ENCODE results near the gene HAUS8.

Gene HAUS8

DNA sequence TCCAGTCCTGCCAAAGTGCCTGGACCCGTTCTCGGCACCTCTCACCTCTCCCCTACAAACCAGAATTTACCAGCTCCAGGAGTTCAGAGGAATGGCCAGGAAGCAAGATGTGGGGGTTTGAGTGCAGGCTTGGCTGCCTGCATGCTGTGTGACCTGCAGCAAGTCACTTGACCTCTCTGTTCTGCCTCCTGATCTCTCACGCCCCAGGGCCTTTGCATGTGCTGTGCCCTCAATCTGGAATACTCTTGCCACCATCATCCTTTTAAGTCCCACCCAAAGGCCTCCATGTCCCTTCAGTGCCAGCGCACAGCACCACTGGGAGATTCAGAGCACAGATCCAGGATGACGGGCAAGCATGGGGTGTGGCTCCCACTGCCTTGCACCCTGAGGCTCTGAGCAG is 43.7 kb upstream of the HAUS8 start:
- no peak overlapping the region for H3K4me3 ChIP-seq (ENCODE audit: low read depth, low read length)
- no peak overlapping the region for H3K27ac ChIP-seq
- no peaks in the 10 kb centered on the region for H3K36me3 ChIP-seq (ENCODE audit: control insufficient read depth, insufficient read depth, low read length)
- no peak overlapping the region for H3K4me2 ChIP-seq (ENCODE audit: low read length)
- no peaks in the 10 kb centered on the region for H3K4me1 ChIP-seq
- TF ChIP-seq, protein P1, sequence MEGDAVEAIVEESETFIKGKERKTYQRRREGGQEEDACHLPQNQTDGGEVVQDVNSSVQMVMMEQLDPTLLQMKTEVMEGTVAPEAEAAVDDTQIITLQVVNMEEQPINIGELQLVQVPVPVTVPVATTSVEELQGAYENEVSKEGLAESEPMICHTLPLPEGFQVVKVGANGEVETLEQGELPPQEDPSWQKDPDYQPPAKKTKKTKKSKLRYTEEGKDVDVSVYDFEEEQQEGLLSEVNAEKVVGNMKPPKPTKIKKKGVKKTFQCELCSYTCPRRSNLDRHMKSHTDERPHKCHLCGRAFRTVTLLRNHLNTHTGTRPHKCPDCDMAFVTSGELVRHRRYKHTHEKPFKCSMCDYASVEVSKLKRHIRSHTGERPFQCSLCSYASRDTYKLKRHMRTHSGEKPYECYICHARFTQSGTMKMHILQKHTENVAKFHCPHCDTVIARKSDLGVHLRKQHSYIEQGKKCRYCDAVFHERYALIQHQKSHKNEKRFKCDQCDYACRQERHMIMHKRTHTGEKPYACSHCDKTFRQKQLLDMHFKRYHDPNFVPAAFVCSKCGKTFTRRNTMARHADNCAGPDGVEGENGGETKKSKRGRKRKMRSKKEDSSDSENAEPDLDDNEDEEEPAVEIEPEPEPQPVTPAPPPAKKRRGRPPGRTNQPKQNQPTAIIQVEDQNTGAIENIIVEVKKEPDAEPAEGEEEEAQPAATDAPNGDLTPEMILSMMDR (IDR thresholded peaks at IDR 0.05): no peak
- no peak overlapping the region for H3K9ac ChIP-seq
- H3K9me3 ChIP-seq (ENCODE audit: control insufficient read depth, low read length): no peaks in the 10 kb centered on the region
- no peaks in the 10 kb centered on the region for H3K27me3 ChIP-seq (ENCODE audit: control insufficient read depth, insufficient read depth, low read length)
- no peak overlapping the region for H2AFZ ChIP-seq
- H3K79me2 ChIP-seq: peaks cover 4% of the 10 kb centered on the region

DNA sequence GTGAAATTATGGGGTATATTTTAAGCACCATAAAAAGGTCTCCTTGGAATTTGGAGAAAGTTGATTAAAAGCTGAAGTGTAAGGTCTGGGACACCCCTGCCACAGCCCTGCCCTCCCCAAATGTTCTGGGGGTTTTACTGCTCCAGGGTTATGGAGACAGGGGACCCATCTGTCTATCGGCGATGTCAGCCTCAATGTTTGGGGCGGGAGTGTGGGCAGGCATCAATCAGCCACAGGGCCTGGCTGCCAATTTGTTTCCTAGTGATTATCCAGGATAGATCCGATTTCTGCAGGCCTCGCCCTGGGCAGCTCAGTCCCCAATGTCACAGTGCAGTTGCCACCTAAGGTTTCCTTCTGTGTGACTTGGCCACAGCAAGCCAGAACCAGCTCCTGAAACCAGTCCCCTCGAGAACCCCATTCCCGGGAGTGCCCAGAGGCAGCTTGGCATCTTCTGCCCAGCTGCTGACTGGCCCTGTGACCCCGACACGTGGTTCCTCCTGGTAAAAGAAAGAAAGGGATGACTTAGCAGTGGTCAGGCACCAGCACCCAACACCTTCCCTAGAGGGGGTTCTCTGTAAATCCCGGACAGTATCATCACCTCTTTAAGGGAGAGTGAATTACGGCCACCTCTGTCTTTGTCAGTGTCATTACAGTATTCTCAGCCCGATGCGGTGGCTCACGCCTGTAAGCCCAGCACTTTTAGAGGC is 41.9 kb upstream of the HAUS8 start:
- H3K27me3 ChIP-seq (ENCODE audit: control insufficient read depth, insufficient read depth, low read length): no peaks in the 10 kb centered on the region
- H2AFZ ChIP-seq: no peak overlapping the region
- H3K4me2 ChIP-seq (ENCODE audit: low read length): no peak overlapping the region
- no peaks in the 10 kb centered on the region for H3K36me3 ChIP-seq (ENCODE audit: control insufficient read depth, insufficient read depth, low read length)
- no peaks in the 10 kb centered on the region for H3K9me3 ChIP-seq (ENCODE audit: control insufficient read depth, low read length)
- H3K9ac ChIP-seq: no peak overlapping the region
- H3K79me2 ChIP-seq: peaks cover 8% of the 10 kb centered on the region
- TF ChIP-seq, protein P1 (IDR thresholded peaks at IDR 0.05): no peak
- no peaks in the 10 kb centered on the region for H3K4me1 ChIP-seq
- no peak overlapping the region for H3K27ac ChIP-seq
- no peak overlapping the region for H3K4me3 ChIP-seq (ENCODE audit: low read depth, low read length)

DNA sequence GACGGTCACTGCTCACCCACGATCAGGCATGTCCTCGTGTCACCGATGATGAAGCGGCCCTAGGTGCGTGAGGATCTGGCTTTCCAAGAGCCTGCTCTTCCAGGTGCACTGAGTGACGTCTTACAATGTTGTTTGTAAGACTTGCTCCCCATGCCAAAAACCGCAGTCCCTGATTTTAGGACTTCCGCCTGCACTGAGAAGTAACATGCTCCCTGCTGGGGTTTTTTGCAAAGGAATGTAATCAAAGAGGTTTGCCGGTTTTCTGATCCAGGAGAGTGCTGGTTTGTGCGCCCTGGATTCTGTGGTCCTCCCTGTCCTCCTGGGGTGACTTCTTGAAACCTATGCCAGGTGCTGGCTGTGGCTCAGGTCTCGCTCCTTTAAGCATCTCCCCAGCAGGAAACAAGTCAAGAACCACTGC is 39.2 kb upstream of the HAUS8 start:
- Histone ChIP-seq H3K9ac (no peak overlapping the region), H3K36me3 (ENCODE audit: control insufficient read depth, insufficient read depth, low read length) (no peaks in the 10 kb centered on the region), H3K4me3 (ENCODE audit: low read depth, low read length) (no peak overlapping the region), H2AFZ (no peak overlapping the region), H3K4me2 (ENCODE audit: low read length) (no peak overlapping the region), H3K27me3 (ENCODE audit: control insufficient read depth, insufficient read depth, low read length) (no peaks in the 10 kb centered on the region), H3K9me3 (ENCODE audit: control insufficient read depth, low read length) (no peaks in the 10 kb centered on the region), H3K27ac (no peak overlapping the region), H3K79me2 (peaks cover 16% of the 10 kb centered on the region), H3K4me1 (no peaks in the 10 kb centered on the region)
- TF ChIP-seq, protein P1 (IDR thresholded peaks at IDR 0.05): no peak

DNA sequence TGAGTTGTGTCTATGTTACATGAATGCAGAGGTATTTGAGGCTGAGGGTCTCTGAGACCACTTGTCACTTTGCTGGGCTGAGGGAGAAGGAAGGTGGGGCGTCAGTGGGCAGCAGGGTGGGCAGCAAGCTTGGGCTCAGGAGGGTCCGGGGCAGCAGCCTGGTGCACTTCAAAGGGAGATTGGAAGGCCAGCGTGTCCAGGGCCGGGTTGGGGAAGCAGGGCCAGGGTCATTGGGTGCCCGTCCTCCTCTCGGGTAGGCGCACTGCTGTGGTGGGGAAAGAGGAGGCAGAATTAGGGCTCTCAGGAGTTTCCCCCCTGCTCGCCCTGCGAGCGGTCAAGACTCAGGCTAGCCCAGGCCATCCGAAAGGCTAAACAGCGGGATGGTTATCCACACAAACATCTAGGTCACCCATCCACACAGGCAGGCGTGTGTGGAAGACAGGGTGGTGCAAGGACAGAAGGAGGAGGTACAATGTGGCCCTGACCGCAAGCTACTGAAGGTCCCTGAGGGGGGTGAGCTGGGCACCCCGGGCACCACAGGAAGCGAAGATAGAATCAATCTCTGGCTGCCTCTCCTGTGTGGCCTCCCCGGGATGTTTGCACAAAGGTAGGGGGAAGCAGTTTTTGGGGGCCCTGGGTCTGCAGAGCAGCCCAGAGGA is 38.0 kb upstream of the HAUS8 start:
- TF ChIP-seq, protein P1 (IDR thresholded peaks at IDR 0.05): no peak
- Histone ChIP-seq H2AFZ (no peak overlapping the region), H3K79me2 (peaks cover 12% of the 10 kb centered on the region), H3K9ac (no peak overlapping the region), H3K9me3 (ENCODE audit: control insufficient read depth, low read length) (no peaks in the 10 kb centered on the region), H3K27ac (no peak overlapping the region), H3K27me3 (ENCODE audit: control insufficient read depth, insufficient read depth, low read length) (no peaks in the 10 kb centered on the region), H3K4me2 (ENCODE audit: low read length) (no peak overlapping the region), H3K36me3 (ENCODE audit: control insufficient read depth, insufficient read depth, low read length) (no peaks in the 10 kb centered on the region), H3K4me1 (no peaks in the 10 kb centered on the region), H3K4me3 (ENCODE audit: low read depth, low read length) (no peak overlapping the region)
